ENCODE data around the gene ROR2. TPM values are rescaled to one million over a fixed set of nuclear protein-coding genes. Genes with fewer than 3 reads are reported as not detected.

ROR2 gene
- total RNA-seq, 1 experiment from 2014 or later = not detected

DNA sequence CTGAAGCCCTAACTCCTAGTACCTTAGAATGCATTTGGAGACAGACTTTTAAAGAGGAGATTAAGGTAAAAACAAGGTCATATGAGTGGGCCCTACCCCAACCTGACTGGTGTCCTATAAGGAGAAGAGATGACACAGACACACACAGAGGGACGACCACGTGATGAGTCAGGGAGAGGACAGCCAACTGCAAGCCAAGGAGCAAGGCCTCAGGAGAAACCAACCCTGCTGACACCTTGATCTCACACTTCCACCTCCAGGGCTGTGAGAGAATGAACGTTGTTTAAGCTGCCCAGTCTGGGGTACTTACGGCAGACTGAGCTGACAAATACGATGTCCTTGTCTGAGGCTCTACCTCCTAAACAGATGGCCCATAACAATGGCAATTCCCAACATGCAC lies 93.6 kb downstream of the ROR2 start:
- no peak overlapping the region for H2AFZ ChIP-seq (ENCODE audit: low read length)
- no peak overlapping the region for H3K4me2 ChIP-seq (ENCODE audit: low read length)
- ChIA-PET CTCF (no interaction called here), POLR2A (ENCODE audit: unreplicated experiment) (no interaction called here)
- H3K79me2 ChIP-seq (ENCODE audit: low read length) = no peaks in the 10 kb centered on the region
- H3K9ac ChIP-seq (ENCODE audit: low read length) = no peak overlapping the region
- intact Hi-C loops (cut with micrococcal nuclease) = no loop called here
- no peaks in the 10 kb centered on the region for H3K4me1 ChIP-seq (ENCODE audit: insufficient read depth, low read length)
- TF ChIP-seq EZH2phosphoT487 (IDR thresholded peaks at IDR 0.05; ENCODE audit: borderline replicate concordance, low read length) = no peak
- TF ChIP-seq EZH2 (IDR thresholded peaks at IDR 0.05; ENCODE audit: low read length, unreplicated experiment) = no peak
- TF ChIP-seq, protein P1, sequence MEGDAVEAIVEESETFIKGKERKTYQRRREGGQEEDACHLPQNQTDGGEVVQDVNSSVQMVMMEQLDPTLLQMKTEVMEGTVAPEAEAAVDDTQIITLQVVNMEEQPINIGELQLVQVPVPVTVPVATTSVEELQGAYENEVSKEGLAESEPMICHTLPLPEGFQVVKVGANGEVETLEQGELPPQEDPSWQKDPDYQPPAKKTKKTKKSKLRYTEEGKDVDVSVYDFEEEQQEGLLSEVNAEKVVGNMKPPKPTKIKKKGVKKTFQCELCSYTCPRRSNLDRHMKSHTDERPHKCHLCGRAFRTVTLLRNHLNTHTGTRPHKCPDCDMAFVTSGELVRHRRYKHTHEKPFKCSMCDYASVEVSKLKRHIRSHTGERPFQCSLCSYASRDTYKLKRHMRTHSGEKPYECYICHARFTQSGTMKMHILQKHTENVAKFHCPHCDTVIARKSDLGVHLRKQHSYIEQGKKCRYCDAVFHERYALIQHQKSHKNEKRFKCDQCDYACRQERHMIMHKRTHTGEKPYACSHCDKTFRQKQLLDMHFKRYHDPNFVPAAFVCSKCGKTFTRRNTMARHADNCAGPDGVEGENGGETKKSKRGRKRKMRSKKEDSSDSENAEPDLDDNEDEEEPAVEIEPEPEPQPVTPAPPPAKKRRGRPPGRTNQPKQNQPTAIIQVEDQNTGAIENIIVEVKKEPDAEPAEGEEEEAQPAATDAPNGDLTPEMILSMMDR (conservative IDR thresholded peaks at IDR 0.05; ENCODE audit: low read depth, low read length) = no peak
- H3K9me3 ChIP-seq (ENCODE audit: low read length) = no peaks in the 10 kb centered on the region
- ATAC-seq (no peak), DNase-seq (no peak)
- no peak overlapping the region for H3K27ac ChIP-seq (ENCODE audit: low read length)
- H3K27me3 ChIP-seq (ENCODE audit: low read length) = no peaks in the 10 kb centered on the region
- no peaks in the 10 kb centered on the region for H3K36me3 ChIP-seq (ENCODE audit: low read depth, low read length)
- no peaks in the 10 kb centered on the region for H4K20me1 ChIP-seq (ENCODE audit: low read length)
- H3F3A ChIP-seq (ENCODE audit: low read length, unreplicated experiment) = no peaks in the 10 kb centered on the region
- H3K9me2 ChIP-seq (replicated peaks; ENCODE audit: low read length) = no peaks in the 10 kb centered on the region
- no TSS peak for BruUV-seq (replicated peaks)
- H3K4me3 ChIP-seq (ENCODE audit: low read length) = no peak overlapping the region

- TF ChIP-seq EZH2phosphoT487 (IDR thresholded peaks at IDR 0.05; ENCODE audit: borderline replicate concordance, low read length) (no peak), EZH2 (IDR thresholded peaks at IDR 0.05; ENCODE audit: low read length, unreplicated experiment) (no peak)
- TF ChIP-seq, protein P1 (conservative IDR thresholded peaks at IDR 0.05; ENCODE audit: low read depth, low read length) = no peak
- no TSS peak for BruUV-seq (replicated peaks)
- ChIA-PET CTCF (no interaction called here), POLR2A (ENCODE audit: unreplicated experiment) (no interaction called here)
- no peaks in the 10 kb centered on the region for H3K4me1 ChIP-seq (ENCODE audit: insufficient read depth, low read length)
- no peaks in the 10 kb centered on the region for H3K79me2 ChIP-seq (ENCODE audit: low read length)
- H3K4me3 ChIP-seq (ENCODE audit: low read length) = no peak overlapping the region
- H3K27ac ChIP-seq (ENCODE audit: low read length) = no peak overlapping the region
- H3K27me3 ChIP-seq (ENCODE audit: low read length) = no peaks in the 10 kb centered on the region
- DNase-seq (no peak), ATAC-seq (no peak)
- intact Hi-C loops (cut with micrococcal nuclease) = no loop called here
- H3F3A ChIP-seq (ENCODE audit: low read length, unreplicated experiment) = no peaks in the 10 kb centered on the region
- H3K9me2 ChIP-seq (replicated peaks; ENCODE audit: low read length) = no peaks in the 10 kb centered on the region
- H3K4me2 ChIP-seq (ENCODE audit: low read length) = no peak overlapping the region
- H3K36me3 ChIP-seq (ENCODE audit: low read depth, low read length) = no peaks in the 10 kb centered on the region
- H2AFZ ChIP-seq (ENCODE audit: low read length) = no peak overlapping the region
- H3K9me3 ChIP-seq (ENCODE audit: low read length) = no peaks in the 10 kb centered on the region
- no peaks in the 10 kb centered on the region for H4K20me1 ChIP-seq (ENCODE audit: low read length)
- no peak overlapping the region for H3K9ac ChIP-seq (ENCODE audit: low read length)
Measured at GRCh38 chr9:91855196-91855595, 94.8 kb downstream of the ROR2 start.

DNA sequence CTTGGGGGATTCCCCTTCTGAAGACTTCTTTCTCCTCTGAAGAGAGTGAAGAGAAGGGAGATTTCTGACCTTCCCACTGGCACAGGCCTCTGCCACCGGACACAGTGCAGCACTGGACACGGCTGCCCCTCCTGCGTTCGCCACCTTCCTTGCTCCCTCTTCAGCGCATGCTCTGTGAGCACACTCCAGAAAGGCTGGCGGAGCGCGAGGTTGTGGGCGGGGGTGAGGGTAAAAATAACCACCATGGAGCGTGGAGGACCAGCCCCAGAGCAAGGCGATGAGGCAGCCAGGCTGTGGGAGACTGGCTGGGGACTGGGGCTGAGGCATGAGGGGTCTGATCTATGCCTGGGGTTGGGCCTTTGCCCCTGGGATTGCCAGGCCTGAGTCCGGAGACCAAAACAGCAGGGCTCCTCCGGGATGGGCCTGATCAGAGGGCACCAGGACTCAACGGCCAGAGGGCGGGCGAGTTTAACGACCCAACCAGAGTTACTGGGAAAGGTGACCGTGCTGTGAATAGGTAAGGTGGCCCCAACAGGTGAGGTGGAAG lies 97.2 kb downstream of the ROR2 start:
- Histone ChIP-seq H3K79me2 (ENCODE audit: low read length) (no peaks in the 10 kb centered on the region), H2AFZ (ENCODE audit: low read length) (no peak overlapping the region), H3K9me3 (ENCODE audit: low read length) (no peaks in the 10 kb centered on the region), H3K4me3 (ENCODE audit: low read length) (no peak overlapping the region), H3K9ac (ENCODE audit: low read length) (no peak overlapping the region), H3K27ac (ENCODE audit: low read length) (no peak overlapping the region), H3K36me3 (ENCODE audit: low read depth, low read length) (no peaks in the 10 kb centered on the region), H3K4me1 (ENCODE audit: insufficient read depth, low read length) (no peaks in the 10 kb centered on the region), H3K27me3 (ENCODE audit: low read length) (peaks cover 12% of the 10 kb centered on the region), H3K4me2 (ENCODE audit: low read length) (no peak overlapping the region), H4K20me1 (ENCODE audit: low read length) (no peaks in the 10 kb centered on the region), H3K9me2 (replicated peaks; ENCODE audit: low read length) (no peaks in the 10 kb centered on the region), H3F3A (ENCODE audit: low read length, unreplicated experiment) (no peaks in the 10 kb centered on the region)
- CTCF ChIA-PET = no interaction called here
- intact Hi-C loops (cut with micrococcal nuclease) = no loop called here
- DNase-seq = no peak
- no TSS peak for BruUV-seq (replicated peaks)
- TF ChIP-seq, protein P1 (conservative IDR thresholded peaks at IDR 0.05; ENCODE audit: low read depth, low read length) = no peak
- TF ChIP-seq EZH2phosphoT487 (IDR thresholded peaks at IDR 0.05; ENCODE audit: borderline replicate concordance, low read length) = no peak
- TF ChIP-seq EZH2 (IDR thresholded peaks at IDR 0.05; ENCODE audit: low read length, unreplicated experiment) = no peak
- no peak for ATAC-seq
- POLR2A ChIA-PET (ENCODE audit: unreplicated experiment) = no interaction called here

Measured in PC-3 (cell line).